HG02610 (cell line): Measurements from ENCODE around the gene SKIL.

Experiments
- ATAC-seq: cut with Tn5 transposase; IDR thresholded peaks from one replicate; pipeline ENCODE4 v1.9.1; 2021; ENCODE audit warnings: mild to moderate bottlenecking, moderate library complexity; ENCODE audit not compliant: unreplicated experiment

Gene SKIL

DNA sequence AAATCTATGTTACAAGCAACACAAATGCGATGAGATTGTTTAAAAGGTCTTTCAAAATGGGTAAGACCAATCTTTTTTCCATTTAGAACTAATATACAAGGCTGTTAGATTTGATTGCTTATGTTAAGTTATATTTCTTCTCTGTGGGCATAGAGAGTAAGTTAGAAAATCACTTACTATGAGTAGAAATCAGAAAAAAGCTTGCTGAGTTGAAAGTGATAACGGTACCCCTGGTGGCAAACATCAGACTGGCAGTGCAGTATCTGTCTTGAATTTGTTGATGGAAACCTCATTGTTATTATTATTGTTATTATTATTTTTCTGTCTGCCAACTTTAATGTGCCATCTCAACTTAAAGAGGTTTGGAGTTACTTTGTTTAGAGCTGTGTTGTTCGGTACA is 73.5 kb downstream of the SKIL start:
- no peak for ATAC-seq

DNA sequence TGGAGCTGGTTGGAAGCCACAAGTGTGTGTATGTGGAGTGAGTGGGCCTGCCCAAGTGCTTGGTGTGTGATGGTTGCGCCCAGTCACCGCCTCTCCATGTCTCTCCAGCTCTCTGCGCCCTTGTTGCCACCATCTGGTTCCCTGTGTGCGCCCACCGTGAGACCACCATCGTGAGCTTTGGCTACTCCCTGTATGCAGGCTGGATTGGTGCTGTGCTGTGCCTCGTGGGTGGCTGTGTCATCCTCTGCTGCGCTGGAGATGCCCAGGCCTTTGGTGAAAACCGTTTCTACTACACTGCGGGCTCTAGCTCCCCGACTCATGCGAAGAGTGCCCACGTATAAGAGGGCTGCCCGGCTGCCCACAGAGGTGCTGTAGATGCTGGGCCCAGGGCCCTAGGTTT is 74.9 kb downstream of the SKIL start:
- no peak for ATAC-seq

DNA sequence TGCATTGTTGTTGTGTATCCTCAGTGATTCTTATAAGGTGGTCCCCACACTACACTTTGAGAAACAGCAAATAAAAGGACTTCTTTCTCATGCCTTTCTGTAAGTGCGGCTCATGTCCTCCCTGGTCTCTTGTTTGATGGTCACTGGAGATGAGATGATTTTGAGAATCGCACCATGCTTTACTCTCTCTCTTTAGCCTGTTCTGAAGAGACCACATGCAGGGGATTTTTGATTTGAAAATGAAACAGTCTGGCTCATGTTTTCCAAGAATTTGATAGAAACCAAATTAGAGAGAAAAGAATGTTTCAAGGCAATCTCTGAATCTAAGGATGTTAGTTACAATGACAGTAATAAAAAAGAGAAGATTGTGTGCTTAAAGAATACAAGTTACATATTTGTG is 79.2 kb downstream of the SKIL start:
- ATAC-seq, result no peak

DNA sequence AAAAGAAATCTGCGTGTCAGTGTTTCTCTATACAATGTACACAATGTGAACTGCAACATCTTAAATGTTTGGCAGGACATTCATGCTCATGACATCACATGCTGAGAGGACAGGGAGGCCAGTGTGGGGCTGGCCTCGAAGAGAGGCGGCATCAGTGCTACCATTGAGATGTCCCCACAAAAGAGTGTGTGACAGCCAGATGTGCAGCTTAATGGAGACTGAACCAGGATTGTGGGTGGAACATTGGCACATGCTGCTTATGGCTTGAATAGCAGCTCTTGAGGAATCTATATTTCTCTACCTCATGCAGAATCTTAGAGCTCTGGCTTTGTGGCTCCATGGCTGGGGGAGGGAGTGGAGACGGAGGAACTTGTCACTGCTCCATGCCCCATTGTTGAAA is 79.7 kb downstream of the SKIL start:
- no peak for ATAC-seq

DNA sequence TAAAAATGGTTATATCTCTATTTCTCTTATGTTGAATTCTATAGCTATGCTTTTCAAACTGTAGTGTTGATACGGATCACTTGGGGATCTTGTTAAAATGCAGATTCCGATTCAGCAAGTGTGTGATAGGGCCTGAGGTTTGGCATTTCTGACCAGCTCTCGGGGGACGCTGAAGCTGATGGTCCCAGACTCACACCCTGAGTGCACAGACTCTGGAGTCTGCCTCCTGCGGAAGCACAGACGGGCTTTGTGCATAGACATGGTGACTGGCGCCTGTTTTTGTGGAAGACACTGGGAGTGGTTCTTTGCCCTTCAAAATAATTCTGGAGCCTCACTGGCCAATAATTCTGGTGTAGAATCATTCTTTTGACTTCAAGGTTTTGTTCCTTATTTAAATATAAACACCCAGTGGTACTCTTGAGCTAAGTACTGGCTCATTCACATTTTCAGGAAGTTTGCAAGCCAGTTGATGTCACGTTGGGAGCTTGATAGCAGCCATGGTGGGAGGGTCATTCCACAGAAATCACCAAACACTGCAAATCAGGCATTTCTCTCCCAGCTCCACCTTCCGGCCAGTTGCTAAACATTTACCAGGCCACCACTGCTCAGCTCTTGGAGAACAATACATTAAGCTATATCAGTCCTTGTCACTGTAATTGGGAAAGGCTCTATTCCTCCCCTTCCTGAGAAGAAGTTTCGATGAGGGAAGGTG is 80.3 kb downstream of the SKIL start:
- no peak for ATAC-seq

DNA sequence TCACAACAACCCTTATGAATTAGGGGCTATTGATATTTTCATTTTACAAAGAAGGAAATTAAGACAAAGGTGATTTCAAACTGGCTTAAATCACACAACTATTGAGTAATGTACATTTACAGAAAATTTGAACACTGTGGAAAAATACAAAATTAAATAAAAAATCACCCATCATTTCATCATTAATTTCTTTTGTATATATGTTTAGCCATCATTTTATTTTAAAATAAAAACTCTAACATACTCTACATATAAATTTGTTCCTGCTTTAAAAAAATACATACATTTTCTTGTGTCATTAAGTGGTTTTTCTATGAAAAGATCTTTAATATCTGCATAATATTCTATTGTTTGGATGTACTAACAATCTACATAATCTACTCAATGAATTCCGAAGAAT is 81.3 kb downstream of the SKIL start:
- ATAC-seq, result no peak

DNA sequence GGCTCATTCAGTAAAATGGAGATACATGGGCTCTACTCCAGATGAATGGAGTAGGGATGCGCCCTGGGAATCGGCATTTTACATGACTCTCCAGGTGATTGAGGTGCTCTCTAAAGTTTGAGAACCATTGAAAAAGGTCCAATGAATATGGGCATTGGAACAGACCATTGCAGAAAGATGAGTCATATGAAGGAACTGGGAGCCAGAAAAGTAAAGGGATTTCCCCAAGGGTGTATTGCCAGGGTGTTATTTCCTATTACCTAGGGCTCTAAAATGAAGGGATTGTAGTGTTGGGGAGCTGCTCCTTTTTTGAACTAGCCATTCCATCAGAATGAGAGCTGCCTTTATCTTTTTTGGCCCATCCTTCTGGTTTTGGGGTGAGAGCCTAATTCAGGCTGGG is 82.8 kb downstream of the SKIL start:
- ATAC-seq, result no peak

DNA sequence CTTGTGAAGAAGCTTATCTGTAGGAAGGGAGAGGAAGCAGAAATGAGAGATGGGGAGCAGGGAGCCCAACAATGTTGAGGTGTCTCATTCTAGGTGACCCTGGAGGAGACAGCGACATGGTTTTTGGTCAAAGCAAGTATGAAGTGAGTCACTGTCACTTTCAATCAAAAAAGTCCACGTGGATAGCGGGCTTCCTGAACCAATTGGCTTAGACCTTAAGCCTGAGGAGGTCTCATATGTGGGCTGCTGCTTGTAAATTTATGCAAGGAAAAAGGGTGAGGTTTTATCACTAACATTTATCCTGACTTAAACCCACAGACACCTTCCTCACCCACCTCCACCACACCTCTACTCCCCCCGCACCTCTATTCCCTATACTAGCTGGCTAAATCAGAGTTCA is 83.9 kb downstream of the SKIL start:
- ATAC-seq, result no peak

DNA sequence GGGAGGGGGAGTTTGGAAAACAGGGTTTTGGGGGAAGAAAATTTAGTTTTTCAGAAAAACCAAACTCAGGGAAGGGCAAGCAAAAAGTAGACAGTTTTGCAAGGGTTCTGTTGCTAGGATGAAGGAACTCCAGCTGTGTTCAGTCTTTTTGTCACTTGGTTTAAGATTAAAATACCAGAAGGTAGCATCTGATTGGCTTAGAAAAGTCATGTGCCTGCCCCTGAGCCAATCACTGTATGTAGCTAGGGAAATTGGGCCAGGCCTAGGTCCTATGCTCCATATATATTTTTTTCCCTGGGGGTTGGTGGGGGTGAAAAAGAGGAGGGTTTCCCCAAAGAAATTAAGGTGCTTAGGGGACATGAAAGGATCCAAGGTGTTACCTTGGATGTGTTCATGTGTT is 85.4 kb downstream of the SKIL start:
- no peak for ATAC-seq

DNA sequence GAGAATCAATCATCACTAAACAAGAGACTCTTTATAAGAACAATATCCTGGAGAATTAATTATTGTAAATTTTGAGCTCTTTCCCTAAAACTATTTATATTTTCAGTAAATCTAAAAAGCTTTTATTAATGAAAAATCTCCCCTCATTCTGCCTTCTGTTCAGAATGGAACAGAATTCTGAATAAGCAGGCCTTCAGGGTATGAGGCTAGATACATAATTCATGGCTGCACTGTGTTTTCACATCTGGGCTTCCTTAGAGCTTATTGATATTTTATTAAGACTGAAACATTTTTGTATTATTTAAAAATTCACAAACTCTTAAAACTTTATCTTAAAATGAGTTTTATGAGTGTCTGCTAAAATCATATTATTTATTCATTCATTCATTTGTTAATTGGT is 85.9 kb downstream of the SKIL start:
- ATAC-seq, result no peak
